KG1 (cell line): ENCODE data around the gene NKG7.
A peak's percentile ranks its signal among the peaks of the same experiment; 100 is the strongest.
"Not testable (repeated sequence)": the region's sequence is repeated elsewhere in the genome, so short reads cannot be mapped to it uniquely, and the experiment has no call there.

Experiments
- DNase-seq: peaks from one replicate; lab custom pipeline; 2025; lab: John Stamatoyannopoulos, UW

Gene NKG7

GRCh38 chr19:51372649-51373504 is at the start of gene NKG7:
Gene NKG7 (minus strand): TSS chr19:51372654. CDS start chr19:51372535, 119 bp downstream.
- peak; percentile 96 for DNase-seq

- peak; percentile 91 for DNase-seq
These were observed 49.6 kb upstream of the NKG7 start for GRCh38 chr19:51422053-51422448.

- DNase-seq: no peak
These were observed 49.0 kb upstream of the NKG7 start for GRCh38 chr19:51421229-51422052.

- not testable (repeated sequence) for DNase-seq
These were observed 48.1 kb upstream of the NKG7 start for GRCh38 chr19:51420511-51420910.

- DNase-seq: no peak
These were observed 46.3 kb upstream of the NKG7 start for GRCh38 chr19:51418707-51419106.

- no peak for DNase-seq
These were observed 45.3 kb upstream of the NKG7 start for GRCh38 chr19:51417810-51418157.

GRCh38 chr19:51417107-51417809 is 44.8 kb upstream of the NKG7 start, which contains the start of gene SIGLEC10:
Gene SIGLEC10 (minus strand): TSS chr19:51417642. CDS start chr19:51417581, 61 bp downstream.
- DNase-seq: peak; percentile 88

GRCh38 chr19:51416422-51416821 is 44.0 kb upstream of the NKG7 start:
- not testable (repeated sequence) for DNase-seq

GRCh38 chr19:51415187-51415586 is 42.7 kb upstream of the NKG7 start:
- DNase-seq: no peak

- DNase-seq: no peak
These were observed 38.7 kb upstream of the NKG7 start for GRCh38 chr19:51410950-51411748.

GRCh38 chr19:51407511-51408131 is 35.2 kb upstream of the NKG7 start:
- DNase-seq: peak; percentile 66

GRCh38 chr19:51402117-51402516 is 29.7 kb upstream of the NKG7 start:
- DNase-seq: no peak

- DNase-seq: not testable (repeated sequence)
These were observed 27.5 kb upstream of the NKG7 start for GRCh38 chr19:51399936-51400335.

- no peak for DNase-seq
These were observed 26.8 kb upstream of the NKG7 start for GRCh38 chr19:51399231-51399630.

GRCh38 chr19:51398096-51398704 is 25.7 kb upstream of the NKG7 start:
- DNase-seq: peak; percentile 24

GRCh38 chr19:51397453-51397852 is 25.0 kb upstream of the NKG7 start:
- DNase-seq: not testable (repeated sequence)

GRCh38 chr19:51396175-51396574 is 23.7 kb upstream of the NKG7 start:
- no peak for DNase-seq

GRCh38 chr19:51394050-51394836 is 21.8 kb upstream of the NKG7 start:
- DNase-seq: peak; percentile 97

- DNase-seq: no peak
These were observed 20.2 kb upstream of the NKG7 start for GRCh38 chr19:51392701-51393100.
